GM21717 (cell line): ENCODE results near the gene NR4A1.

ENCODE experiments used
- ATAC-seq: cut with Tn5 transposase; IDR thresholded peaks from one replicate; pipeline ENCODE4 v1.9.1; 2021; ENCODE audit warnings: mild to moderate bottlenecking, moderate library complexity; ENCODE audit not compliant: unreplicated experiment

The NR4A1 gene

DNA sequence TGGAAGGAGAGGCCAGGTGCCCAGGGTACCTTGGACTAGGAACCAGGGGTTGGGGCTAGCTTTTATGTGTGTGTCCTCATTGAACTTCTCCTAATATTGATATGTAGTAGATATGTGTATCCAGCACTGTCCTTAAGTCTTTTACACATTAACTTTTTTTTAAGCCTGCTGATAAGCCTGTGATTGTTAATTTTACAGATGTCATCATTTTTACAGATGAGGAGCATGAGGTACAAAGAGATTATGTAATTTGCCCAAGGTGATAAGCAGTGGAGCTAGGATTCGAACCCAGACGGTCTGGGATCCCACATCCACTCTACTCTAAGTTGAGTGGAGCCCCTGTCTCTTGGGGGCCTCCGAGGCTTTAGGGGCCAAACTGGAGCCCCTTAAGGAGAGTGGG is 10.2 kb upstream of the NR4A1 start:
- ATAC-seq, result no peak

DNA sequence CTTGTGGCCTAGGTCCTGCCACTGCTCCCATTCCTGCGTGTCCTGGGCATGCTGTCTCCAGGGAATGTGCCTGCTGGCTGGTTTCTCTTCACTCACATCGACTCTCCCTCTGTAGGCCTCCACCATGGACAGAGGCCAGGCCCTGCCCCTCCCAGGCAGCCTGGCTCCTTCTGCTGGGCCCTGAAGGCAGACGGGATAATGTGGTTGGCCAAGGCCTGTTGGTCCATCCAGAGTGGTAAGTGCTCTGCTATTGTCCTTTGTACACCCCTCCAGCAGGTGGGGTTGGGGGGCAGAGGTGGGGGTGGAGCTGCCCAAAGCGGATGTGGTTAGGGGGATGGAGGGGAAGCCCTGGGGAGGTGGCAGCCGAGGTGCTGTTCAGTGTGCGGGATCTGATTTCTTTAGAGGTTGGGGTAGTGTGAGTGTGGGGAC is 9.5 kb upstream of the NR4A1 start:
- no peak for ATAC-seq

DNA sequence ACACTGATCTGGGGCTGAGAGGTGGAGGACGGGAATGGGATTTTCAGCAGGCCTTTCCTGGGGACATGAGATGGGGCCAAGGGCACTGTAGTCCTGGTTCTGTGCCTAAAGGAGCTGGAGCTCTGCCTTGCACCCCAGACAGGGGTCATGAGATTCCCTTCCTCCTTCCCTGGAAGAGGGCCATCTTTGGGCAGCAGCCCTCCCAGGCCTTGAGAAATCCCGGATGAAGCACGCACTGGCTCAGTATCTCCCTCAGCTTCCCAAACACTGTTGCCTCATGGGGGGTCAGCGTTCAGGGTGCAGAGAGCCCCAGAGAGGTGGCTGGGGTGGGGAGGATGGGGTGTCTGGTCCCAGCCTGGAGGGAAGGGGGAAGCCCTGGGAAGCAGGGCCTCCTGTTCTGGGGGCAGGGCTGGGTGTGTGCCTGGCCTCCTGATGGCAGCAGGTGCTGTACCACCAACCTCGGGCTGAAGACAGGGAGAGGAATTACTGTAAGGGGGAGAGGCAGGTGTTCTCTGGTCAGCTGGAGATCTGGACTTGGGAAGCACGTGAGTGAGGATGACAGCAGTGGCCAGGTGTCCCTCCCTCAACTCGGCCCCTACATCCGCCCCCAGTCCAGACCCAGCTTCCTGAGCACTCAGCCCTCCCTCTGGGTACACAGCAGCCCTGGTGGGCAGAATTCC is 8.4 kb upstream of the NR4A1 start:
- ATAC-seq, result no peak

DNA sequence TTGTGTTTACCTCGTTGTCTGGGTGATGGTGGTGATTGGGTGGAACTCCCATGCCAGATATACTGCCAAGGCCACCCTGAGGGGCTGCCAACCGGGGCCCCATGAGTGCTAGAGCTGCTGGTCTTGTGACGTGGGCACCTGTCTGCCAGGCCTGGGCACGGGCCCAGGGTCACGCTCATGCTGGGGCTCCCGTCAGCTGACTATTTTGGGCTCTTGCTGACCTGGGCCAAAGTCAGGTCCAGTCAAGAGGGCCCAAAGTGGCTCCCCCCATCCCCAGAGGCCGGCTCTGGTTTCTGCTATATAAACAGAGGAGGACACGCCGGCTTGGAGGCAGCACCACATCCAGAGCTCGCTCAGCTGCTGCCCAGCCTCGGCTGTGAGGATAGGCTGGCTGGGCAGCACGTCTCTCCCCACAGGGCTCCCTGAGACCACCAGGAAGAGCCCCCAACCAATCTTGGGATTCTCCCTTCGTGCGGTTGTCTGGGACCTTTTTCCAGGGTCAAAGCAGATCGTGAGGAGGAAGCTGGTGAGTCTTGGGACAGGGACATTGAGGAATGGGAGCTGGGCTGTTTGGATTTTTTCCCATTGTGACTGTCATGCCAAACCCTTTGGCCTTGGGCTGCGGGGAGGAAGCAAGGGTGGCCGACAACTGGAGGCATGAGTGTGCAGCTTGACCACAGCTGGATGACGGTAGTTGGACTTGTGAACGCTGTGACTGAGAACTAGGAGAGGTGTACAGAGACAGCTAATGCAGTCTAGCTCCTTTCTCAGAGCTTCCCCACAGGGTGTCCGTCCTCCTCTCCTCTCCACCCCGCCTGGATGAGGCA is 7.6 kb upstream of the NR4A1 start:
- ATAC-seq, result no peak

DNA sequence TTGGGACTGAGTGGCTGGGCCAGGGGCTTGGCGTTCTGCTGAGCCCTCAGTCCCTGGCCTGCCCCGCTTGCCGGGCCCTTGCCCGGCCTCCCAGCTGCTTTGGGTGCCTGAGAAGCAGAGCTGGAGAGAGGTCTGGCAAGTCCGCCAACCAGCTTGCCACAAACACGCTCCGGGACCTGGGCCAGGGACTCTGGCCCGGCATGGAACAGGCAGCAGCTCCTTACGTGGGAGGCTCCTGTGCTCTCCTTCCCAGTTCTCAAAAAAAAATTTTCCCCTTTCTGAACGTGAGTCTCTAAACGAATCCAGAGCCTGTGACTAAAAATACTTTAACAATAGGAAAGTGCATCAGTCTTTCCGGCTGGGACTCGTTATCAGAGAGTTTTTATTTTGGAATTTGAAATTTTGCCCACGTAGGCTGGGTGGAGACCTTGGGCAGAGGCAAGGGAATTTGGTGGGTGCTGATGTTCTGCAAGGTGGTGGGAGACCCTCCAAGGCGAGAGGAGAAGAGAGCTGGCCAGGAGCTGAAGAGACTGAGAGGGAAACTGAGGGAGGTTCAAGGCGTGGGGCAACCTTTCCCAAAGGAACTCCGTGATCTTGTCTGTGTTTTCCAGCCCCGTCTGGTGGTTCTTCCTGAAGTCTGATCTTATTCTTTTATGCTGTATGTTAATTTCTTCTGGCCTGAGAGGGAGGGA is 6.8 kb upstream of the NR4A1 start:
- no peak for ATAC-seq

DNA sequence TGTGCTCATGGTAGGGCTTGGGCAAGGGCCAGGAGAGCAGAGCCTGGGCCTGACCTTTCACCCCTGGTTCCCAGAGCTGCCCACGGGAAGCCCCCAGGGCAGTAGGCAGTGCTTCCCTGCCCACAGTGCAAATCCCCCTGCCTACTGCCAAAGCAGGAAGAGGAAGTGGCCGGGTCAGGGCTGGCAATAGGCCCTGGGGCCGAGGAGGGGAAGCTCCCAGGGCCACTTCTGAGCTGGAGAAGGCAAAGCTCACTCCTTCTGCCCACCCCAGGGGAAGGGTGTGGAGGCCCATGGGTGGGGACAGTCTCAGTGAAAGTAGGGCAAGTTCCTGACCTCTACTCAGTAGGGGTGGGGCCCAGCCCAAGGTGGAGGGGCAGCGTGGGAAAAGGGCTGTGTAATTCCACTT is 5.4 kb upstream of the NR4A1 start:
- ATAC-seq, result no peak

DNA sequence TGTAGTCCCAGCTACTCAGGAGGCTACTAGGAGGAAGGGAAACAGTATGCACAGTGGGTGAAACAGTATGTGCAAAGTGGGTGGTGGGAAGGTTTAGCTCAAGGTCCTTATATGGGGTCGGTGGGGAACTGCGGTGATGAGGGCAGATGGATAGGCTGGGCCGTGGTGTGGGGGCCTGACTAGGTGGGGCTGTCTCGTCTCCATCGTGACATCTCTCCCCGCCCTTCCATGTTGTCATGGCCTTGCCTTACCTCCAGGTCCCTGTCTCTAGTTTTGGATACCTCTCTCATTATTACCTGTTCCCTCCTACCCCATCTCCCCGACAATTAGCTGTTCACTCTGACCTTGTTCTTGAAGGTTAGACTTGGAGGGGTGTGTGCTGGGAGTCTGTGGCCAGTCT is 4.4 kb upstream of the NR4A1 start:
- no peak for ATAC-seq

DNA sequence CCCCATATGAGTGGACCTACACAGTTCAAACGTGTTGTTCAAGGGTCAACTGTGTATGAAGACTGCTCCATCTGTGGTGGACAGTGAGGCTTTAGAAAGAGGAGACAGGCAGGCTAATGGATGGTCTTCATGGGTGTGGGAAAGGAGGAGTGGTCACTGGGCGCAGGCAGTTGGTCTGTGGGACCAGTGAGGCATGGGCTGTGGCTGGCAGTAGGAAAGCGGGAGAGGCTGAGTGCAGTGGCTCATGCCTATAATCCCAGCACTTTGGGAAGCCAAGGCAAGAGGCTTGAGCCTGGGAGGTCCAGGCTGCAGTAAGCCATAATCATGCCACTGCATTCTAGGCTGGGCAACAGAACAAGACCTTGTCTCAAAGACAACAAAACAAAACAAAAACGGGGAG is 2.0 kb upstream of the NR4A1 start:
- ATAC-seq, result no peak

DNA sequence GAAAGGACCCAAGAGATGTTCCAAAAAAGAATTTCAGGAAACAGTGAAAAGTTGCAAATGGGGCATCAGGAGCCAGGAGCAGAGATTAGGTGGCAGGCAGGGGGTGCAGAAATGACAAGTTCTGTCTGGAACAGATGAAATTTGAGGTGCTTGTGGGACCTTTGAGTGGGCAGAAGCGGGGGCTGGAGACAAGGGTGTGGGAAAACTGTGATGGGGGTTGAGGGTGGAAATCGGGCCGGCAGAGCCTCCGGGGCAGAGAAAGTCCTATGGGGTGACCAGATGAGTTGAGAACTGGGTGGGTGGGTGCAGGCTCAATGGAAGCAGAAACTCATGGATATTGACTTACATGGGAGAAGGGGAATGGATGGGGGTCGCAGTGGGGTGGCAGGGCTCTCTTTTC is 1.6 kb upstream of the NR4A1 start:
- no peak for ATAC-seq

DNA sequence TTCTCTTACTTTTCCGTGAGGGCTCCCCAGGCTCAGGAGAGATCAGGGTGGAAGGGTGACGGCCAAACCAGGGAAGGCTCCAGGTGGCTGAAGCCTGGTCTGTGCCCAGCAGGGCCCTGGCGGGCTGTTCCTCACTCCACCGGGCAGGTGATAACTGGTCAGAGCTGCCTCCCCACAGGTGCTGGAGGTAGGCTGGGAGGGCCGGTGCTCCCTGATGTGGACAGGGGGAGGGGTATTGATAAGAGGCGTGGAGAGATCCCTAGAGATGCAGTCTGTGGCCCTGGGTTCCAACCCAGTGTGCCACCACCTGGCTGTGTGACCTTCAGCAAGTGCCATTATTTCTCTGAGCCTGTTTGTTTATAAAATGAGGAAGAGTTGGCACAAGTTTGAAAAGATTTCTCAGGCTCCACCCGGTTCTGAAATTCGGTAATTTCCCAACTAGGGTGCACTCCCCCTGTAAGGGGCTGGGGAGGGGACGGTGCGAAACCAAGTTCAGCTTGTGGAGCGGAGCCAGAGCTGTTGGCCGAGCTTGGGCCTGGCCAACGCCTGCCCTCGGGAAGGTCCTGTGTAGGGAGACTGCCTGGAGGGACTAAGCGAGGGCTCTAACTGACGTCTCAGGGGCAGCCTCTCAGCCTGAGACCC is 1.0 kb upstream of the NR4A1 start:
- no peak for ATAC-seq

DNA sequence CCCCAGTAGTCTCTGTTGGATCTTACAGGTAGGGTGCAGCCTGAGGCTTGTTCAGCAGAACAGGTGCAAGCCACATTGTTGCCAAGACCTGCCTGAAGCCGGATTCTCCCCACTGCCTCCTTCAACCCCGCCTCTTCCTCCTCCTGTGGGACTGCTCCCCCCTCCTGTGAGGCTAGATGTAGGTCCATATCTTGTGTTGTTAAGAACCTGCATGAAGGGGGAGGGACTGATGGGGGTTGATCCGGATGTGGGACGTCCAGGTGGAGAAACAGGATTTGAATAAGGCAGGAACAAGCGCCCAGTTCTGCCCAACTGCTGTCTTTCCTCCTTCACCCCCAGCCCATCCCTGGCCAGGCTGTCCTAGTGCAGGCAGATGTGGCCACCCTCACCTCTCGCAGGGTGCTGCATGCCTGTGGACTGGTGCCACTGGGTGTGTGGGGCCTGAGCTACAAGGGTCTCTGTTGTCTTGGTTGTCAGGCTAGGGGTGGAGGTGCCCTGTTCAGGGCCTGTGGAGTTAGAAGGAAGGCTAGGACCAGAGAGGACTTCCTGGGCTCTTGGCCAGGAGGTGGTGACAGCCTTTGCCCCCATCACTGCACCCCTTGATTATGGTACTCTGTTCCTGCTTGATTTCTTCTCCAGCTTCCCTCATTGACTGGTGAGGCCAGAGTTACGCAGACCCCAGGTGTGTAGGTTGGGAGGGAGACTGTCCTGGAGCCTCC is 1.4 kb downstream of the NR4A1 start:
- no peak for ATAC-seq

DNA sequence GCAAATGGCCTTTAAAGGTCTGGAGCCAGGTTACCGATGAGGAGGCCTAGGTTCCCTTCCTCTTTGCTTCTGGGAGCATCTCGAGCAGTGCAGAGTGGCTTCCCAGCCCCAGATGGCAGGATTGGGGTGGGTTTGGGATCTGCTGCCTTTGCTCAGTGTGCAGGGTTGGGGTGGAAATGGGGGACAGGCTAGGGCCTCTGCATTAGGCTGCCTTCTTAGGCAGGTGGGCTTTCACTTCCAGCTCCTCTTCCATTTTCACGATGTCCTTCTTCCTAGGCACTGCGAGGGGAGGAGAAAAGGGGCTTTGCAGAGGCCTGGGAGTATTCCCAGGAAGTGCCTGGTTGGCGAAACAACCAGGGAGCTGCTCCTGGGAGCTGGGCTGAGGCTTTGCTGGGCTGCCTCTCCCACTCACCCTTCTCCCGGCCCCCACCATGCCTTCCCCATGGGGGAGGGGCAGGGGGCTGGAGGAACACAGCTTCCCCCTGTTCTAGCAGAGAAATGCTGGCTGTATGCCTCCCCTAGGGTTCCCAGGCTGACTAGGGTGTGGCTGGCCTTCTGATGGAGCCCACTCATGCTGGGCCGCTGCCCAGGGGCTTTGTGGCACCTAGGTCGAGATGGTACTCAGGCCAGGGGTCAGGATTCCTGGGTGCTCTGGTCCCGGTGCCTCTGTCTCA is 2.4 kb downstream of the NR4A1 start:
- ATAC-seq, result no peak

DNA sequence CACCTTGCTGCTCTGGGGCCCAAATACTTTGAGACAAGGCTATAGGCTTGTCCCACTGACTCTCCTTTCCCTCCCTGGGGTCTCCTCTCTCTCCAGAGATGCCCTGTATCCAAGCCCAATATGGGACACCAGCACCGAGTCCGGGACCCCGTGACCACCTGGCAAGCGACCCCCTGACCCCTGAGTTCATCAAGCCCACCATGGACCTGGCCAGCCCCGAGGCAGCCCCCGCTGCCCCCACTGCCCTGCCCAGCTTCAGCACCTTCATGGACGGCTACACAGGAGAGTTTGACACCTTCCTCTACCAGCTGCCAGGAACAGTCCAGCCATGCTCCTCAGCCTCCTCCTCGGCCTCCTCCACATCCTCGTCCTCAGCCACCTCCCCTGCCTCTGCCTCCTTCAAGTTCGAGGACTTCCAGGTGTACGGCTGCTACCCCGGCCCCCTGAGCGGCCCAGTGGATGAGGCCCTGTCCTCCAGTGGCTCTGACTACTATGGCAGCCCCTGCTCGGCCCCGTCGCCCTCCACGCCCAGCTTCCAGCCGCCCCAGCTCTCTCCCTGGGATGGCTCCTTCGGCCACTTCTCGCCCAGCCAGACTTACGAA is 3.1 kb downstream of the NR4A1 start:
- no peak for ATAC-seq

DNA sequence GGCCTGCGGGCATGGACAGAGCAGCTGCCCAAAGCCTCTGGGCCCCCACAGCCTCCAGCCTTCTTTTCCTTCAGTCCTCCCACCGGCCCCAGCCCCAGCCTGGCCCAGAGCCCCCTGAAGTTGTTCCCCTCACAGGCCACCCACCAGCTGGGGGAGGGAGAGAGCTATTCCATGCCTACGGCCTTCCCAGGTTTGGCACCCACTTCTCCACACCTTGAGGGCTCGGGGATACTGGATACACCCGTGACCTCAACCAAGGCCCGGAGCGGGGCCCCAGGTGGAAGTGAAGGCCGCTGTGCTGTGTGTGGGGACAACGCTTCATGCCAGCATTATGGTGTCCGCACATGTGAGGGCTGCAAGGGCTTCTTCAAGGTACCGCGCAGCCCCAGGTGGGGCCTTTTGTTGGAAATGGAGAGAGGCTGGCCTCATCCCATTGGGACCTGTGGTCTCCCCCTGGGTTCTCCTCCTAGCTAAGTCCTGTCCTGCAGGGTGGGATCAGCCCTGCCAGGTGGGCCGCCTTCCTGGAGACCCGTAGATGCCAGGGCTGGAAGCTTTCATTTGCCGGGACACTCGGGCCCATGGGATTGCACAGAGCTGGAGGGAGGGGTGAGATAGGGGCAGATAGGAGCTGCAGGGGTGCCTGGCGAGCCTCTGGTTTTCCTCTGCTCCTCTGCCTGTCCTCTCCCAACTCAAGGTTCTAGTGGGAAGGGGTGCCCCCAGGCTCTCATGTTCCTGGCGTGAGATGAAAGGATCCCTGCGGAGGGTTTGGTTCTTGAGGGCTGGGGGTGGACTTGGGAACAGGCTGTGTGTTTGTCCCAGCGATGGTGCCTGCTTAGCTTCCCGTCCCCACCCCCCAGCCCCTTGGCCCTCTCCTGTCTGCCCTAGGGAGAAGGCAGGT is 3.8 kb downstream of the NR4A1 start:
- no peak for ATAC-seq

DNA sequence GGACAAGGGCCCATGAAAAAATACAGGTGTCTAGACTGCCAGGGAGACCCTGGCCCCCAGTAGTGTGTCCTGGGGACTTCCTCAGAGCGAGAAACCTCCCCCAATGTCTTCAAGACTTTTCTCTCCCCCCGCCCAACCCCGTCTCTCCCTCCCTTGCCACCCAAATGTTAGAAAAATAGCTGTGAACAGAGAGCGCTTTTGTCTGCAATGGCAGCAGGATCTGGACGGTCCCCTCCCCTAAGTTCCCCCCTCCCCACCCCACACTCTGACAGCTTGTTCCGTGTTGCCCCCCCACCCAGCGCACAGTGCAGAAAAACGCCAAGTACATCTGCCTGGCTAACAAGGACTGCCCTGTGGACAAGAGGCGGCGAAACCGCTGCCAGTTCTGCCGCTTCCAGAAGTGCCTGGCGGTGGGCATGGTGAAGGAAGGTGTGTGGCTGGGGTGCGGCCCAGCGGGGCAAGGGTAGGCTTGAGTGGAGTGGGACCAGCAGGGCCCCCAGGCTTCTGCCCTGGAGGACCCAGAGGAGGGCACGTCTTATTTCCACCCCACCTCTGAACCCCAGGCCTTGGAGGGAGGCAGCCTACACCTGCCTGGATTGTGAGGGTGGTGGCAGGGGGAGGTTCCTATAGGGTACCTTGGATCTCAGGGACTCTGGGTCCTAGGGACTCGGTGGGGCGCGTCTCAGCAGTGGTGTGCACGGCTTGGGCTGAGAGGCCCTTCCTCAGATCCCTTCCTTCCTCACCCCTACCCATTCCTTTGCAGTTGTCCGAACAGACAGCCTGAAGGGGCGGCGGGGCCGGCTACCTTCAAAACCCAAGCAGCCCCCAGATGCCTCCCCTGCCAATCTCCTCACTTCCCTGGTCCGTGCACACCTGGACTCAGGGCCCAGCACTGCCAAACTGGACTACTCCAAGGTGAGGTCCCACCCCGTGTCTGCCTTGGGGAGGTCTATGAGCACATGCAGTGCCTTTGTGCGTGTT is 4.8 kb downstream of the NR4A1 start:
- ATAC-seq, result no peak

DNA sequence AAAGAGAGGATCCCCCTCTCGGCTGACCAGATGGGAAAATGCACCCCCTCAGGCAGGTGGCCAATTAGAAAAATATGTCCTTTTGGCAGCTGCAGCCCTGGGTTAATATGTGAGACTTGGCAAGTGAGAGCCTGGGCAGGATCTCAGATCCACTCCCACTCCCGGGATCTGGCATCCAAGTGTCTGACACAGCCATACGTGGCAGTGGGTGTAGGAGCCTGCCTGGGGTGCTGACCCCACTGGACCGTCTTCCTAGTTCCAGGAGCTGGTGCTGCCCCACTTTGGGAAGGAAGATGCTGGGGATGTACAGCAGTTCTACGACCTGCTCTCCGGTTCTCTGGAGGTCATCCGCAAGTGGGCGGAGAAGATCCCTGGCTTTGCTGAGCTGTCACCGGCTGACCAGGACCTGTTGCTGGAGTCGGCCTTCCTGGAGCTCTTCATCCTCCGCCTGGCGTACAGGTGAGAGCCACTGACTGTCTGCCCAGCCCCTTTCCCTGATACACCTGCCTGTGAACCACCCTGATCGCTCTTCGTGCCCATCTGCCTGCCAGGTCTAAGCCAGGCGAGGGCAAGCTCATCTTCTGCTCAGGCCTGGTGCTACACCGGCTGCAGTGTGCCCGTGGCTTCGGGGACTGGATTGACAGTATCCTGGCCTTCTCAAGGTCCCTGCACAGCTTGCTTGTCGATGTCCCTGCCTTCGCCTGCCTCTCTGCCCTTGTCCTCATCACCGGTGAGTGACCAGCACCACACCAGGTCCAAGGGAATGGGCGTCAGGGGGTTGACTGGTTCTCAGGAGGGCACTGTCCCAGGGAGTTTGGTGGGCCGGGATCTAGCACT is 5.8 kb downstream of the NR4A1 start:
- ATAC-seq, result no peak
